Neural cell (in vitro differentiated cells): ENCODE data around the gene PLEKHG5.

Experiments
- CTCF ChIP-seq: fragments of 450-650 bp; IDR thresholded peaks from 2 replicates; pipeline ENCODE4 v1.5.1; 2014; ENCODE audit warnings: antibody characterized with exemption, mild to moderate bottlenecking, moderate library complexity; ENCODE audit not compliant: poor library complexity, severe bottlenecking
- EP300 ChIP-seq: fragments of 450-650 bp; conservative IDR thresholded peaks from 2 replicates; pipeline ENCODE4 v1.6.1; 2014; ENCODE audit warnings: antibody characterized with exemption, mild to moderate bottlenecking, moderate library complexity; ENCODE audit not compliant: poor library complexity, severe bottlenecking
- EZH2 ChIP-seq: fragments of 200-600, 300-800 bp; shearing (Covaris generic), sonication (generic); IDR thresholded peaks from 2 replicates; pipeline ENCODE4 v1.6.1; 2014; ENCODE audit warnings: antibody characterized with exemption, low read length, borderline replicate concordance, mild to moderate bottlenecking; ENCODE audit not compliant: insufficient read depth, poor library complexity, severe bottlenecking
- MXI1 ChIP-seq: fragments of 450-650 bp; conservative IDR thresholded peaks from 2 replicates; pipeline ENCODE4 v1.6.1; 2014; ENCODE audit warnings: antibody characterized with exemption, mild to moderate bottlenecking; ENCODE audit not compliant: poor library complexity, severe bottlenecking
- POLR2AphosphoS5 ChIP-seq: IDR thresholded peaks from 2 replicates; pipeline ENCODE4 v1.6.1; 2012
- RAD21 ChIP-seq: fragments of 450-650 bp; conservative IDR thresholded peaks from 2 replicates; pipeline ENCODE4 v1.6.1; 2014; ENCODE audit warnings: antibody characterized with exemption, mild to moderate bottlenecking, moderate library complexity
- REST ChIP-seq: IDR thresholded peaks from 2 replicates; pipeline ENCODE4 v1.6.1; 2012; ENCODE audit warnings: borderline replicate concordance
- SMC3 ChIP-seq: fragments of 450-650 bp; conservative IDR thresholded peaks from 2 replicates; pipeline ENCODE4 v1.6.1; 2014; ENCODE audit warnings: antibody characterized with exemption, mild to moderate bottlenecking, moderate library complexity; ENCODE audit not compliant: poor library complexity
- TAF1 ChIP-seq: IDR thresholded peaks from 2 replicates; pipeline ENCODE4 v1.6.1; 2012; ENCODE audit warnings: low read depth

GRCh38 chr1:6483761-6484117, 7.7 kb downstream of the PLEKHG5 start:
- no peak for TF ChIP-seq CTCF
- no peak for TF ChIP-seq EZH2
- no peak for TF ChIP-seq POLR2AphosphoS5
- no peak for TF ChIP-seq REST
- no peak for TF ChIP-seq SMC3
- TF ChIP-seq RAD21, result no peak
- TF ChIP-seq EP300, result no peak
- TF ChIP-seq TAF1, result no peak
- no peak for TF ChIP-seq MXI1
